Upper lobe of left lung (tissue), 6 donors: ENCODE measurements around the gene PLCL2. TPM values are rescaled to one million over a fixed set of nuclear protein-coding genes. Genes with fewer than 3 reads are reported as not detected.

Experiments used
- ATAC-seq, 2 donors: fragments of 200-7000 bp; cut with Tn5 transposase; one replicate each; pipeline ENCODE4 v1.9.1; 2022; ENCODE audit warnings: mild to moderate bottlenecking in 2 of 2, moderate library complexity in 2 of 2; ENCODE audit not compliant: low FRiP score in 2 of 2
- DNase-seq, 2 donors: peaks; one replicate each; pipeline ENCODE4 v3.0.0-alpha.2; 2019 to 2020
- H3K27ac ChIP-seq, 4 donors: fragments of 200-600 bp; sonication (generic); one replicate each; pipeline ENCODE4 v1.5.1; 2016 to 2019
- H3K27me3 ChIP-seq, 4 donors: fragments of 200-600 bp; sonication (generic); one replicate each; pipeline ENCODE4 v1.5.1; 2017 to 2019
- H3K36me3 ChIP-seq, 4 donors: fragments of 200-600 bp; sonication (generic); one replicate each; pipeline ENCODE4 v1.5.1; 2016 to 2019
- H3K4me1 ChIP-seq, 4 donors: fragments of 200-600 bp; sonication (generic); one replicate each; pipeline ENCODE4 v1.5.1; 2018 to 2019
- H3K4me3 ChIP-seq, 4 donors: fragments of 200-600 bp; sonication (generic); one replicate each; pipeline ENCODE4 v1.5.1; 2017 to 2019; ENCODE audit warnings: mild to moderate bottlenecking in 2 of 4, moderate library complexity in 1 of 4
- H3K9me3 ChIP-seq, 4 donors: fragments of 200-600 bp; sonication (generic); one replicate each; pipeline ENCODE4 v1.5.1; 2018 to 2019
- CTCF ChIP-seq, 6 experiments: fragments of 450-650 bp in 4 of 6; fragments of 200-600 bp in 2 of 6; sonication (generic) in 2 of 6; IDR thresholded peaks; one replicate each; pipeline ENCODE4 v1.5.1; 2016 to 2019; ENCODE audit warnings: antibody characterized with exemption in 6 of 6
- EP300 ChIP-seq, 4 donors: sonication (generic); formaldehyde crosslinking; IDR thresholded peaks; one replicate each; pipeline ENCODE4 v1.5.1; 2017; ENCODE audit warnings: antibody characterized with exemption in 4 of 4, control low read depth in 2 of 4
- POLR2A ChIP-seq, 4 donors: fragments of 450-650 bp; IDR thresholded peaks; one replicate each; pipeline ENCODE4 v1.5.1; 2016 to 2017; ENCODE audit warnings: antibody characterized with exemption in 4 of 4, mild to moderate bottlenecking in 2 of 4
- POLR2AphosphoS5 ChIP-seq, 2 donors: sonication (generic); formaldehyde crosslinking; IDR thresholded peaks; one replicate each; pipeline ENCODE4 v1.5.1; 2017; ENCODE audit warnings: antibody characterized with exemption in 2 of 2
- WGBS, 2 donors: methylation state at CpG; one replicate each; pipeline ENCODE4 v1.1.5; 2017 to 2018; 5-methylcytosine and 5-hydroxymethylcytosine counted together
- total RNA-seq, 6 donors: library from RNA; depleted of rRNA in 4 of 6; stranded (reverse); fragments of >200 nt in 4 of 6; gene quantifications; one replicate each; pipeline versions ENCODE4 v1.1.0 to v1.2.1, GENCODE V29; 2016 to 2021
- donor health status: DM: no; HTN: no; CAD: no; lungs with moderate emphysema.
- donor health status: DM: no; HTN: yes; CAD: no; lungs with severe emphysema.

The PLCL2 gene
- total RNA-seq, 6 donors from 2014 or later = 6.5 to 15.8 (median 10.7) TPM

- Histone ChIP-seq H3K36me3 (no peaks in the 10 kb centered on the region), H3K27me3 (no peaks in the 10 kb centered on the region), H3K4me3 (no peak overlapping the region), H3K9me3 (no peaks in the 10 kb centered on the region), H3K27ac (peak overlapping the region in 1 of 4 donors; percentile 32), H3K4me1 (peaks cover 9 to 33% (median 13%) of the 10 kb centered on the region in 4 donors)
- ATAC-seq = peak in 1 of 2 donors; percentile 61
- DNase-seq = no peak
- TF ChIP-seq POLR2AphosphoS5 (IDR thresholded peaks at IDR 0.05) (no peak), CTCF (IDR thresholded peaks at IDR 0.05) (no peak), POLR2A (IDR thresholded peaks at IDR 0.05) (no peak), EP300 (IDR thresholded peaks at IDR 0.05) (no peak)
- 9% methylated on average over 2 of the region's 2 CpGs for WGBS, 2 donors
Measured at GRCh38 chr3:16906682-16907081, 21.9 kb downstream of the PLCL2 start.

GRCh38 chr3:16907243-16907642 lies 22.5 kb downstream of the PLCL2 start:
- no peak overlapping the region for H3K4me3 ChIP-seq
- DNase-seq (no peak), ATAC-seq (no peak)
- H3K4me1 ChIP-seq = peaks cover 9 to 33% (median 13%) of the 10 kb centered on the region in 4 donors
- H3K27me3 ChIP-seq = no peaks in the 10 kb centered on the region
- TF ChIP-seq EP300 (IDR thresholded peaks at IDR 0.05) = no peak
- no peak for TF ChIP-seq CTCF (IDR thresholded peaks at IDR 0.05)
- no peak for TF ChIP-seq POLR2A (IDR thresholded peaks at IDR 0.05)
- TF ChIP-seq POLR2AphosphoS5 (IDR thresholded peaks at IDR 0.05) = no peak
- H3K9me3 ChIP-seq = no peaks in the 10 kb centered on the region
- H3K36me3 ChIP-seq = no peaks in the 10 kb centered on the region
- H3K27ac ChIP-seq = peak overlapping the region in 2 of 4 donors; percentile 21 to 32

GRCh38 chr3:16908016-16908807 lies 23.5 kb downstream of the PLCL2 start:
- TF ChIP-seq CTCF (IDR thresholded peaks at IDR 0.05) (no peak), POLR2AphosphoS5 (IDR thresholded peaks at IDR 0.05) (no peak), EP300 (IDR thresholded peaks at IDR 0.05) (no peak), POLR2A (IDR thresholded peaks at IDR 0.05) (no peak)
- Histone ChIP-seq H3K36me3 (no peaks in the 10 kb centered on the region), H3K4me1 (peaks cover 9 to 33% (median 13%) of the 10 kb centered on the region in 4 donors), H3K9me3 (no peaks in the 10 kb centered on the region), H3K4me3 (no peak overlapping the region), H3K27ac (no peak overlapping the region), H3K27me3 (no peaks in the 10 kb centered on the region)
- ATAC-seq (no peak), DNase-seq (no peak)
- WGBS, 2 donors = 76 to 78% methylated on average over 6 of the region's 6 CpGs

- no peaks in the 10 kb centered on the region for H3K9me3 ChIP-seq
- H3K4me3 ChIP-seq = no peak overlapping the region
- no peaks in the 10 kb centered on the region for H3K27me3 ChIP-seq
- peaks cover 9 to 33% (median 13%) of the 10 kb centered on the region in 4 donors for H3K4me1 ChIP-seq
- ATAC-seq = no peak
- WGBS, 2 donors = 94 to 99% methylated on average over 2 of the region's 2 CpGs
- H3K36me3 ChIP-seq = no peaks in the 10 kb centered on the region
- TF ChIP-seq POLR2A (IDR thresholded peaks at IDR 0.05) = no peak
- TF ChIP-seq CTCF (IDR thresholded peaks at IDR 0.05) = no peak
- TF ChIP-seq EP300 (IDR thresholded peaks at IDR 0.05) = no peak
- no peak for TF ChIP-seq POLR2AphosphoS5 (IDR thresholded peaks at IDR 0.05)
- no peak for DNase-seq
- H3K27ac ChIP-seq = no peak overlapping the region
Measured at GRCh38 chr3:16908896-16909295, 24.1 kb downstream of the PLCL2 start.

- ATAC-seq (no peak), DNase-seq (no peak)
- H3K27ac ChIP-seq = no peak overlapping the region
Measured at GRCh38 chr3:16909802-16910201, 25.0 kb downstream of the PLCL2 start.

More at GRCh38 chr3:16909802-16910201, 25.0 kb downstream of the PLCL2 start:
- Histone ChIP-seq H3K9me3 (no peaks in the 10 kb centered on the region), H3K4me3 (no peak overlapping the region), H3K4me1 (peaks cover 9 to 33% (median 13%) of the 10 kb centered on the region in 4 donors), H3K27me3 (no peaks in the 10 kb centered on the region), H3K36me3 (no peaks in the 10 kb centered on the region)
- WGBS, 2 donors = 98 to 99% methylated on average over 3 of the region's 3 CpGs
- no peak for TF ChIP-seq POLR2A (IDR thresholded peaks at IDR 0.05)
- TF ChIP-seq CTCF (IDR thresholded peaks at IDR 0.05) = no peak
- no peak for TF ChIP-seq POLR2AphosphoS5 (IDR thresholded peaks at IDR 0.05)
- no peak for TF ChIP-seq EP300 (IDR thresholded peaks at IDR 0.05)
